Karpas-422 (cell line): ENCODE data around the gene GLS. TPM values are rescaled to one million over a fixed set of nuclear protein-coding genes. Genes with fewer than 3 reads are reported as not detected.

Experiments
- DNase-seq: peaks from one replicate; pipeline ENCODE4 v3.0.0-alpha.2; 2015
- H2AFZ ChIP-seq: fragments of 200-600 bp; sonication (generic); 2 replicates; pipeline ENCODE4 v1.6.1; 2014; ENCODE audit warnings: antibody characterized with exemption, low read length, mixed read lengths
- H3K27ac ChIP-seq: fragments of 200-600 bp; sonication (generic); 2 replicates; pipeline ENCODE4 v1.5.1; 2014; ENCODE audit warnings: mild to moderate bottlenecking, low read length, moderate library complexity
- H3K27me3 ChIP-seq: fragments of 200-600 bp; sonication (generic); 2 replicates; pipeline ENCODE4 v1.6.1; 2014; ENCODE audit warnings: low read length, mixed read lengths
- H3K36me3 ChIP-seq: fragments of 200-600 bp; sonication (generic); 2 replicates; pipeline ENCODE4 v1.6.1; 2014; ENCODE audit warnings: low read length, mixed read lengths; ENCODE audit not compliant: insufficient read depth
- H3K4me1 ChIP-seq: fragments of 200-600 bp; sonication (generic); 2 replicates; pipeline ENCODE4 v1.6.1; 2014; ENCODE audit warnings: mild to moderate bottlenecking, low read length, mixed read lengths
- H3K4me2 ChIP-seq: fragments of 200-600 bp; sonication (generic); 2 replicates; pipeline ENCODE4 v1.6.1; 2014; ENCODE audit warnings: low read length, low read depth, mild to moderate bottlenecking; ENCODE audit not compliant: poor library complexity, severe bottlenecking
- H3K4me3 ChIP-seq: fragments of 200-600 bp; sonication (generic); 2 replicates; pipeline ENCODE4 v1.5.1; 2014; ENCODE audit warnings: mild to moderate bottlenecking, antibody characterized with exemption, low read length, mixed read lengths
- H3K79me2 ChIP-seq: fragments of 200-600 bp; sonication (generic); 2 replicates; pipeline ENCODE4 v1.6.1; 2014; ENCODE audit warnings: mild to moderate bottlenecking, low read length, mixed read lengths
- H3K9ac ChIP-seq: fragments of 200-600 bp; sonication (generic); 2 replicates; pipeline ENCODE4 v1.6.0; 2014; ENCODE audit warnings: low read length
- H3K9me2 ChIP-seq: fragments of 200-600 bp; sonication (generic), shearing (Covaris generic); replicated peaks from 2 replicates; pipeline ENCODE4 v1.6.0; 2014; ENCODE audit warnings: mild to moderate bottlenecking, low read length, moderate library complexity; ENCODE audit not compliant: insufficient read depth
- H3K9me3 ChIP-seq: fragments of 300-700, 200-600 bp; sonication (generic); 2 replicates; pipeline ENCODE4 v1.6.1; 2014; ENCODE audit warnings: low read length, mixed read lengths
- H4K20me1 ChIP-seq: fragments of 200-600 bp; sonication (generic); 2 replicates; pipeline ENCODE4 v1.6.1; 2014; ENCODE audit warnings: mild to moderate bottlenecking, antibody characterized with exemption, low read length, low read depth; ENCODE audit not compliant: insufficient read depth
- total RNA-seq: library from RNA; depleted of rRNA; stranded (reverse); fragments of >200 nt; shearing (Covaris generic); gene quantifications from 2 replicates; pipeline ENCODE4 v1.2.3, GENCODE V29; 2014; ENCODE audit warnings: low replicate concordance

The GLS gene
- total RNA-seq, 1 experiment from 2014 or later: 283 TPM

GRCh38 chr2:190893157-190893556 lies 12.5 kb downstream of the GLS start:
- H3K4me2 ChIP-seq: no peak overlapping the region
- no peaks in the 10 kb centered on the region for H3K27me3 ChIP-seq
- no peaks in the 10 kb centered on the region for H3K9me2 ChIP-seq
- H2AFZ ChIP-seq: no peak overlapping the region
- no peak for DNase-seq
- no peak overlapping the region for H3K4me3 ChIP-seq
- peaks cover 63% of the 10 kb centered on the region; the same call in 1 of the 2 replicates for H3K36me3 ChIP-seq
- H3K27ac ChIP-seq: no peak overlapping the region
- no peak overlapping the region for H3K9ac ChIP-seq
- H3K9me3 ChIP-seq: no peaks in the 10 kb centered on the region
- peaks cover 26% of the 10 kb centered on the region; the same call in 1 of the 2 replicates for H4K20me1 ChIP-seq
- peaks cover 97% of the 10 kb centered on the region for H3K79me2 ChIP-seq
- H3K4me1 ChIP-seq: peaks cover 65% of the 10 kb centered on the region

GRCh38 chr2:190896477-190896876 lies 15.9 kb downstream of the GLS start:
- no peaks in the 10 kb centered on the region for H3K9me3 ChIP-seq
- no peaks in the 10 kb centered on the region for H3K27me3 ChIP-seq
- no peak overlapping the region for H3K4me3 ChIP-seq
- 0 out of 2 replicates have a peak, but pooled peaks cover 12% of the 10 kb centered on the region for H4K20me1 ChIP-seq
- no peak for DNase-seq
- H2AFZ ChIP-seq: no peak overlapping the region
- H3K4me2 ChIP-seq: no peak overlapping the region
- H3K36me3 ChIP-seq: peaks cover 68% of the 10 kb centered on the region
- H3K79me2 ChIP-seq: peaks cover 86% of the 10 kb centered on the region
- H3K4me1 ChIP-seq: peaks cover 32% of the 10 kb centered on the region
- H3K9me2 ChIP-seq: no peaks in the 10 kb centered on the region
- H3K27ac ChIP-seq: no peak overlapping the region
- H3K9ac ChIP-seq: no peak overlapping the region

- no peaks in the 10 kb centered on the region for H3K9me3 ChIP-seq
- H3K27me3 ChIP-seq: no peaks in the 10 kb centered on the region
- no peaks in the 10 kb centered on the region for H3K9me2 ChIP-seq
- peaks cover 69% of the 10 kb centered on the region for H3K36me3 ChIP-seq
- no peaks in the 10 kb centered on the region for H3K4me1 ChIP-seq
- no peak overlapping the region for H3K4me2 ChIP-seq
- H3K79me2 ChIP-seq: peaks cover 76% of the 10 kb centered on the region
- H3K9ac ChIP-seq: no peak overlapping the region
- no peak for DNase-seq
- H3K4me3 ChIP-seq: no peak overlapping the region
- H3K27ac ChIP-seq: no peak overlapping the region
- H2AFZ ChIP-seq: no peak overlapping the region
- peaks cover 4% of the 10 kb centered on the region; the same call in 1 of the 2 replicates for H4K20me1 ChIP-seq
Observed at GRCh38 chr2:190903693-190904450, 23.3 kb downstream of the GLS start.

DNA sequence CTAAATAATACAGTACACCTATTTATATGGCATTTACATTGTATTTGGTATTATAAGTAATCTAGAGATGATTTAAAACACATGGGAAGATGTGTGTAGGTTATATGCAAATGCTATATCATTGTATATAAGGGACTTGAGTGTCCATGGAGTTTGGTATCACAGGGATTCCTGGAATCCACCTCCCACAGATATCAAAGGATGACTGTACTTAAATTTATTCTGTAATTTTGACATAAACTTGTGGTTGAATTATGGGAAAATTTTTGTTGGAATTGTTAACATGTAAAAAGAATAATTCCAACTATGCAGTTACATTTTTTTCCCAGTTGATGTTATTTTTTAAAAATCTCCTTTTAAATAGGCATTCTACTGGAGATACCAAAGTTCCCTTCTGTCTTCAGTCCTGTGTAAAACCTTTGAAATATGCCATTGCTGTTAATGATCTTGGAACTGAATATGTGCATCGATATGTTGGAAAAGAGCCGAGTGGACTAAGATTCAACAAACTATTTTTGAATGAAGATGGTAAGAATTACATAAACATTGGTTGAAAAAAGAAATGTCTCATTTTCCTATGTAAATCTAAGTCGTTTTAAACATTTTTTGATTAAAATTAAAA lies 24.1 kb downstream of the GLS start:
- peaks cover 71% of the 10 kb centered on the region for H3K36me3 ChIP-seq
- no peaks in the 10 kb centered on the region for H3K9me3 ChIP-seq
- H3K27ac ChIP-seq: no peak overlapping the region
- DNase-seq: no peak
- no peak overlapping the region for H2AFZ ChIP-seq
- no peak overlapping the region for H3K4me2 ChIP-seq
- H3K79me2 ChIP-seq: peaks cover 76% of the 10 kb centered on the region
- no peaks in the 10 kb centered on the region for H3K9me2 ChIP-seq
- no peaks in the 10 kb centered on the region for H3K27me3 ChIP-seq
- no peak overlapping the region for H3K4me3 ChIP-seq
- peaks cover 4% of the 10 kb centered on the region; the same call in 1 of the 2 replicates for H4K20me1 ChIP-seq
- H3K9ac ChIP-seq: no peak overlapping the region
- H3K4me1 ChIP-seq: no peaks in the 10 kb centered on the region

DNA sequence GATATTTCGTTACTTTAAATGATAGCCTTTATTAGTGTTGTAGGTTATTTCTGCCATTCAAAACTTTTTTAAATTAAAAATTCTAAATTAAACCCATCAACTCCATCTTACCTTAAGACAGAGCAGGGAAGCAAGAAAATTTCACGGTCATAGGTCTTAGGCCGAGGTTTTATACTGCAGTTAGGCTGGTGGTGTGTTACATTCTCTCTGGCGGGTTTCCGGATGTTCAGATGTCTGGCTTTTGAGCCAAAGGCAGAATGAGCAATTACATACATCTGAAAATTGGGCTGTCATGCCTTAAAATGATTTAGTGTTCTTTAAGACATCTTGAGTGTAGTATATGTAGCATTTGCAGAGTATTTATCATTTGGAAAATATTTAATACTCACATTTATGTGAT lies 27.9 kb downstream of the GLS start:
- Histone ChIP-seq H3K4me1 (no peaks in the 10 kb centered on the region), H3K27me3 (no peaks in the 10 kb centered on the region), H3K4me3 (no peak overlapping the region), H3K9me2 (no peaks in the 10 kb centered on the region), H3K9ac (no peak overlapping the region), H3K79me2 (peaks cover 77% of the 10 kb centered on the region), H2AFZ (no peak overlapping the region), H3K27ac (no peak overlapping the region), H3K36me3 (peaks cover 68% of the 10 kb centered on the region), H3K4me2 (no peak overlapping the region), H4K20me1 (peaks cover 4% of the 10 kb centered on the region; the same call in 1 of the 2 replicates), H3K9me3 (no peaks in the 10 kb centered on the region)
- DNase-seq: no peak

- H3K9me2 ChIP-seq: no peaks in the 10 kb centered on the region
- no peak overlapping the region for H3K9ac ChIP-seq
- no peaks in the 10 kb centered on the region for H3K4me1 ChIP-seq
- no peak overlapping the region for H3K4me3 ChIP-seq
- no peak overlapping the region for H3K4me2 ChIP-seq
- H3K9me3 ChIP-seq: no peaks in the 10 kb centered on the region
- 0 out of 2 replicates have a peak, but pooled peaks cover 4% of the 10 kb centered on the region for H4K20me1 ChIP-seq
- H3K79me2 ChIP-seq: peaks cover 76% of the 10 kb centered on the region
- H3K27ac ChIP-seq: no peak overlapping the region
- peaks cover 67% of the 10 kb centered on the region for H3K36me3 ChIP-seq
- no peak overlapping the region for H2AFZ ChIP-seq
- H3K27me3 ChIP-seq: no peaks in the 10 kb centered on the region
- DNase-seq: no peak
Observed at GRCh38 chr2:190909680-190910079, 29.1 kb downstream of the GLS start.

DNA sequence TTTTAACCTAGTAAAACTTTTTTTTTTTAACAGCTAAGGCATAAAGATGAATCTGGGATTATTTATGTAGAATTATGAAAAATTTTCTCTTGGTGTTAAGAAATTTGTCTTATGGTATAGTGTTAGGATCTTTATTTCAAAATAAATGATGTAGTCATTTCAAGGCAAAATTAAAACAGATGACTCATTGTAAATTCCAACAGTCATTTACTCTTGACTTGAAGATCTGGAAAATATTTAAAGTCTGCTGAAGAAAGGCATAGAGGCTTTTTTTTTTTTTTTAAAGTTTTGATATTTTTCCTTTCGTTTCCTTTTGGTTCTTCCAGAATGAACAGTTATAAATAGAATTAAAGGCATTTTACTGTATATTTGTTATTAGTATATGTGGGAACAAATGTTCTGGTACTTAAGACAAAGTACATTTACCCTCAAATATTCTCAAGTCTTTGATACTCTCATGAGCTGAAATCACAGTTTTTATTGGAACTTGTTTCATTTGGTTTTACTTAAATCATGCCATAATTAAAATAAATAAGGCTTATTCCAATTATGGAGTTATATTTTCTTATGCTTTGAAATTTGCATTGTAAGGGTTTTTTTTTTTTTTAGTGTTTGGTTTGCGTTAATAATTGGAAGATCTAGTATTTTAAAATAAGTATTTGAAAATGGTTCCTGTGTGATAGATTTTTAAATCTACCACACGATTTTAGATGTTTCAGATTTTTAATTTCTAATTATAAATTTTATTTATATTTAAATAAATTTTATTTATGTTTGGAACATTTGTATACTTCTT lies 29.9 kb downstream of the GLS start:
- Histone ChIP-seq H3K4me3 (no peak overlapping the region), H3K79me2 (peaks cover 72% of the 10 kb centered on the region), H3K9ac (no peak overlapping the region), H4K20me1 (0 out of 2 replicates have a peak, but pooled peaks cover 4% of the 10 kb centered on the region), H3K4me2 (no peak overlapping the region), H3K9me3 (no peaks in the 10 kb centered on the region), H3K27ac (no peak overlapping the region), H3K36me3 (peaks cover 64% of the 10 kb centered on the region), H3K9me2 (no peaks in the 10 kb centered on the region), H3K27me3 (no peaks in the 10 kb centered on the region), H3K4me1 (no peaks in the 10 kb centered on the region), H2AFZ (no peak overlapping the region)
- no peak for DNase-seq

- H3K27ac ChIP-seq: no peak overlapping the region
Observed at GRCh38 chr2:190911813-190912212, 31.2 kb downstream of the GLS start.

More at GRCh38 chr2:190911813-190912212, 31.2 kb downstream of the GLS start:
- 0 out of 2 replicates have a peak, but pooled peaks cover 4% of the 10 kb centered on the region for H4K20me1 ChIP-seq
- H3K9ac ChIP-seq: no peak overlapping the region
- no peak for DNase-seq
- no peaks in the 10 kb centered on the region for H3K9me2 ChIP-seq
- peaks cover 75% of the 10 kb centered on the region for H3K79me2 ChIP-seq
- no peaks in the 10 kb centered on the region for H3K4me1 ChIP-seq
- H3K27me3 ChIP-seq: no peaks in the 10 kb centered on the region
- no peak overlapping the region for H3K4me3 ChIP-seq
- no peaks in the 10 kb centered on the region for H3K9me3 ChIP-seq
- no peak overlapping the region for H2AFZ ChIP-seq
- H3K4me2 ChIP-seq: no peak overlapping the region
- peaks cover 72% of the 10 kb centered on the region for H3K36me3 ChIP-seq
